GM12878 (cell line): ENCODE results near the gene FBXL16. TPM values are rescaled to one million over a fixed set of nuclear protein-coding genes. Genes with fewer than 3 reads are reported as not detected.

Experiments used
- ATAC-seq: fragments of 200-7000 bp; cut with Tn5 transposase; 3 replicates; pipeline ENCODE4 v1.9.1; 2020; ENCODE audit warnings: mild to moderate bottlenecking, moderate library complexity
- BruUV-seq: library from RNA; stranded (reverse); fragments of 400-500 nt; replicated peaks from 2 replicates; lab custom pipeline; 2021; lab: Mats Ljungman, UMichigan
- CTCF ChIA-PET: fragments of 300-600 bp; sonication (Branson Sonifier 250); formaldehyde crosslinking; extraction: SDS; loops from one replicate; lab custom pipeline; 2021; ENCODE audit warnings: inconsistent platforms; lab: Yijun Ruan, JAX
- POLR2A ChIA-PET: fragments of 350-600 bp; formaldehyde crosslinking; extraction: SDS; loops from one replicate; lab custom pipeline; 2021; ENCODE audit warnings: inconsistent platforms; lab: Charles Lee
- RAD21 ChIA-PET: fragments of 300-600 bp; sonication (Branson Sonifier 250); formaldehyde crosslinking; loops from one replicate; lab custom pipeline; 2023; ENCODE audit warnings: antibody characterized with exemption; ENCODE audit not compliant: unreplicated experiment; lab: Charles Lee
- SMC1A ChIA-PET: fragments of 300-600 bp; sonication (Branson Sonifier 250); formaldehyde crosslinking; loops from one replicate; lab custom pipeline; 2023; ENCODE audit not compliant: unreplicated experiment, uncharacterized antibody; lab: Charles Lee
- DNase-seq: peaks from one replicate; pipeline ENCODE4 v3.0.0-alpha.2; 2011; ENCODE audit warnings: low read depth, low spot score
- FAIRE-seq: peaks from 3 replicates; lab custom pipeline; 2011; peaks lifted over from hg19 to GRCh38; lab: Jason Lieb, UNC
- H2AFZ ChIP-seq: 2 replicates; pipeline ENCODE4 v1.6.0; 2011; ENCODE audit warnings: low read depth, low read length, control low read depth; ENCODE audit not compliant: control insufficient read depth
- H3K27ac ChIP-seq: 2 replicates; pipeline ENCODE4 v1.5.1; 2011; ENCODE audit warnings: control low read depth; ENCODE audit not compliant: control insufficient read depth, insufficient read depth
- H3K27me3 ChIP-seq, 2 experiments: replicated peaks in 1 of 2; 2 replicates each; pipeline versions ENCODE4 v1.6.0 to v1.6.1; 2011; ENCODE audit warnings: low read length in 1 of 2; ENCODE audit not compliant: control insufficient read depth in 2 of 2, insufficient read depth in 2 of 2
- H3K36me3 ChIP-seq, 2 experiments: 2 replicates each; pipeline ENCODE4 v1.5.1; 2011; ENCODE audit warnings: low read length in 1 of 2; ENCODE audit not compliant: control insufficient read depth in 2 of 2, insufficient read depth in 2 of 2
- H3K4me1 ChIP-seq: 2 replicates; pipeline ENCODE4 v1.6.1; 2011; ENCODE audit warnings: mild to moderate bottlenecking, low read length, moderate library complexity, mixed read lengths; ENCODE audit not compliant: control insufficient read depth, insufficient read depth
- H3K4me2 ChIP-seq: 2 replicates; pipeline ENCODE4 v1.6.0; 2011; ENCODE audit warnings: control low read depth; ENCODE audit not compliant: control insufficient read depth, insufficient read depth
- H3K4me3 ChIP-seq: fragments of 200-600 bp; sonication (generic); 2 replicates; pipeline ENCODE4 v1.5.1; 2016
- H3K79me2 ChIP-seq: 2 replicates; pipeline ENCODE4 v1.6.0; 2011; ENCODE audit warnings: low read length; ENCODE audit not compliant: control insufficient read depth, insufficient read depth
- H3K9ac ChIP-seq: 2 replicates; pipeline ENCODE4 v1.8.0; 2011; ENCODE audit warnings: low read length, control low read depth, mixed read lengths; ENCODE audit not compliant: control insufficient read depth, insufficient read depth
- H3K9me3 ChIP-seq: replicated peaks from 3 replicates; pipeline ENCODE4 v1.5.1; 2011; ENCODE audit warnings: mild to moderate bottlenecking, low read length; ENCODE audit not compliant: control insufficient read depth, insufficient read depth
- H4K20me1 ChIP-seq: 2 replicates; pipeline ENCODE4 v1.6.0; 2011; ENCODE audit not compliant: control insufficient read depth, insufficient read depth
- FOXK2 ChIP-seq: fragments of 450-650 bp; IDR thresholded peaks from 2 replicates; pipeline ENCODE4 v1.6.1; 2017; ENCODE audit warnings: mild to moderate bottlenecking, moderate library complexity
- HCFC1 ChIP-seq: fragments of 150-350 bp; IDR thresholded peaks from 2 replicates; pipeline ENCODE4 v1.6.1; 2014; ENCODE audit warnings: low read length
- HDGF ChIP-seq: fragments of 450-650 bp; IDR thresholded peaks from 2 replicates; pipeline ENCODE4 v1.6.1; 2016; ENCODE audit warnings: antibody characterized with exemption
- SMC3 ChIP-seq: IDR thresholded peaks from 2 replicates; pipeline ENCODE4 v1.6.1; 2011; ENCODE audit warnings: low read length, improper control_type of control experiment, borderline replicate concordance
- WRNIP1 ChIP-seq: IDR thresholded peaks from 2 replicates; pipeline ENCODE4 v1.6.1; 2011; ENCODE audit warnings: low read depth, low read length, improper control_type of control experiment, borderline replicate concordance
- WGBS: methylation state at CpG from one replicate; pipeline ENCODE4 v1.1.6; 2016; ENCODE audit warnings: low lambda C conversion rate; ENCODE audit not compliant: insufficient replicate concordance, insufficient coverage; ENCODE audit errors: missing lambda C conversion rate; 5-methylcytosine and 5-hydroxymethylcytosine counted together
- in situ Hi-C: fragments of 300-500 bp; cut with MboI; formaldehyde crosslinking; loops from 9 replicates; pipeline ENCODE4 v1.14.3; 2018; ENCODE audit warnings: mixed read lengths
- intact Hi-C: fragments of 100-400 bp; cut with micrococcal nuclease; formaldehyde crosslinking; loops from one replicate; pipeline ENCODE4 v1.14.2; 2022; ENCODE audit not compliant: unreplicated experiment
- polyA plus RNA-seq, 11 experiments: library from polyadenylated mRNA; depleted of rRNA in 4 of 11; unstranded in 6 of 11; stranded (reverse) in 5 of 11; fragments of >200 nt; fragmentation: Nextera tagmentation in 4 of 11; fragmentation: Illumina TruSeq in 1 of 11; extraction: Ambion mirVana in 4 of 11; extraction: Trizol in 1 of 11; gene quantifications; 1 replicate in 1 of 11; 2 replicates in 10 of 11; pipeline versions ENCODE4 v1.2.1 to v1.2.3, GENCODE V29; 2011 to 2016; ENCODE audit warnings: inconsistent platforms in 2 of 11, missing spikeins in 2 of 11, low read depth in 1 of 11
- total RNA-seq, 4 experiments: library from RNA; depleted of rRNA in 3 of 4; stranded (reverse); fragments of >200 nt in 3 of 4; fragmentation: Illumina TruSeq in 1 of 4; extraction: Trizol in 1 of 4; gene quantifications; 2 replicates each; pipeline versions ENCODE4 v1.2.1 to v1.2.3, GENCODE V29; 2013 to 2021
- TF ChIP-seq, protein P1 (sequence below): IDR thresholded peaks from 2 replicates; pipeline ENCODE4 v1.6.1; 2012; ENCODE audit warnings: low read depth, low read length, improper control_type of control experiment

Gene FBXL16
- total and polyA plus RNA-seq, 10 of the 15 experiments (the other 5 are each of a cell fraction or from before 2014, with no cell fraction given) = 0.13 to 1.4 (median 0.24) TPM

DNA sequence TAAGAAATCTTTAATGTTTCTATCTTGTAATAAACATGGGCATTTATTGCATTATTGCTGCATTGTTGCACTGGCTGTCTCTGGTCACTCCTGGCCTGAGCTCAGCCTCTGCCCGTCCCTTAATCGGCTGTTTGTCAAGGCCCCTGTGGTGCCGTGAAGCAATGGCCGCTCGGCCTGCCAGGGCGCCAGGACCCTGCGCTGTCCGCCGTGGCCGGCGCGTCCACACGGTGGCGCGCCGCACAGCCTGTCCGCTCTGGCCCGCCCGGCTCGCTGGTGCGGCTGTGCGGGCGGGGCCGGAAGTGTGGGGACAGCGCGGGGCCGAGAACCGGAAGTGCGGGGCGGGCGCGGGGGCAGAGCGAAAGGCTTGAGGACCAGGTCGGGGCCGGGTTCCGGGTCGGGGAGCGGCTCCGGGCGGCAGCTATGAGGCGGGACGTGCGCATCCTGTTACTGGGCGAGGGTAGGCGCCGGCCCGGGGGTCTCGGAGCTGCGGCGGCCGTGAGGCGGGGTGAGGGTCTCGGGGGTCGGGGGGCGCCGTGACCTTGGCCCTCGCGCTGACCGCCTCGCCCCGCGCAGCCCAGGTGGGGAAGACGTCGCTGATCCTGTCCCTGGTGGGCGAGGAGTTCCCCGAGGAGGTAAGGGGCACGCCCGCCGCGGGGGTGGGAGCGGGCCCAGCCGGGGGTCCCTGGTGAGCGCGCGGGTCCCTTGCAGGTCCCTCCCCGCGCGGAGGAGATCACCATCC lies 37.7 kb downstream of the FBXL16 start, which contains the start of gene RHOT2 (continued):
- peak; percentile 34 for TF ChIP-seq SMC3
- peak; percentile 80 for TF ChIP-seq HCFC1
- no peak for TF ChIP-seq FOXK2
- no peak for TF ChIP-seq WRNIP1
- TF ChIP-seq, all 136 proteins: peak for 55

DNA sequence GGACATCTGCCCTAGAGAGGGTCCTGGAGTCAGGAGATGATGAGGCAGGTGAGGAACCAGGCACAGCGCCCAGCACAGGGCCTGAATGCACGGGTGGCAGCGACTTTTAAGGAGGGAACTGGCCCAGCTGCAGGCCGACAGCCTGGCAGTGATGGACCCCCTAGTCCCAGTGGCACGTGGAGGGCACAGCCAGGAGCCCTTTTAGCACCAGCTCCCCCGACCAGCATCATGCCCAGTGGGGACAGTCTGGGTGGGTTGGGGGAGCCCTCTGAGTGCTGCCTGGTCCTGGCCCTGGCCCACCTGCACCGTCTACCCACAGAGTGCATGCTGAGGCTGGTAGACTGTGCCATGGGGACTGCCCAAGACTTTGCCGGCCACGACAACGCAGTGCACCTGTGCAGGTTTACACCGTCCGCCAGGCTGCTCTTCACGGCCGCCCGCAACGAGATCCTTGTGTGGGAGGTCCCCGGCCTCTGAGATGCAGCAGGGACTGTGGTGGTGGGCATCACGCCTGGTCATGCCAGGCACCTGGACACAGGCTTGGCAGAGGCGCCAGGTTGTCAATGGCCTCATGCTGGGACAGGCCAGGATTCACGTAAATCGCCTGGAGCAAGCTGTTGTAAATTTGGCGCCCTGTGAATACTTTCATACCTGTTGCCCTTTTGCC lies 38.4 kb downstream of the FBXL16 start:
- 0 out of 2 replicates have a peak, but pooled peaks have one; percentile 71 for TF ChIP-seq HDGF
- TF ChIP-seq, protein P1, sequence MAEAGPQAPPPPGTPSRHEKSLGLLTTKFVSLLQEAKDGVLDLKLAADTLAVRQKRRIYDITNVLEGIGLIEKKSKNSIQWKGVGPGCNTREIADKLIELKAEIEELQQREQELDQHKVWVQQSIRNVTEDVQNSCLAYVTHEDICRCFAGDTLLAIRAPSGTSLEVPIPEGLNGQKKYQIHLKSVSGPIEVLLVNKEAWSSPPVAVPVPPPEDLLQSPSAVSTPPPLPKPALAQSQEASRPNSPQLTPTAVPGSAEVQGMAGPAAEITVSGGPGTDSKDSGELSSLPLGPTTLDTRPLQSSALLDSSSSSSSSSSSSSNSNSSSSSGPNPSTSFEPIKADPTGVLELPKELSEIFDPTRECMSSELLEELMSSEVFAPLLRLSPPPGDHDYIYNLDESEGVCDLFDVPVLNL = no peak
- ChIA-PET CTCF (interaction anchor here (1.5 to 1.8 kb wide), 4 partner anchors 11 to 31 kb away, joined by 4 to 11 read pairs (median 4); partner anchors contain the start of genes METTL26, STUB1 and WDR90), POLR2A (interaction anchor here (0.7 kb wide), 2 partner anchors 13 to 1802 kb away, joined by 3 to 4 read pairs; partner anchors contain the start of gene STUB1), SMC1A (no interaction called here), RAD21 (interaction anchor here (1.3 kb wide), 1 partner anchor 23 kb away, joined by 3 read pairs; the partner anchor contains the start of gene WDR24)
- 68% methylated on average over 22 of the region's 22 CpGs for WGBS
- H3K4me2 ChIP-seq = no peak overlapping the region
- H3K36me3 ChIP-seq = peaks cover 0 to 15% of the 10 kb centered on the region in 2 experiments; a peak in 3 of 4 replicates
- H3K9ac ChIP-seq = peak overlapping the region; percentile 34; the same call in 1 of the 2 replicates
- no TSS peak for BruUV-seq
- H3K79me2 ChIP-seq = peaks cover 16% of the 10 kb centered on the region
- no peaks in the 10 kb centered on the region; the same call in 1 of the 2 replicates for H4K20me1 ChIP-seq
- H3K4me3 ChIP-seq = no peak overlapping the region
- ATAC-seq (no peak), FAIRE-seq (no peak), DNase-seq (no peak)
- no peak overlapping the region for H3K27ac ChIP-seq
- intact Hi-C loops = loop anchor here (10.0 kb wide), 1 partner anchor 272 kb away; the partner anchor contains the start of gene NME4
- H3K4me1 ChIP-seq = peaks cover 2% of the 10 kb centered on the region; the same call in 1 of the 2 replicates
- in situ Hi-C loops = loop anchor here (10.0 kb wide), 1 partner anchor 272 kb away; the partner anchor contains the start of gene NME4
- no peaks in the 10 kb centered on the region for H3K27me3 ChIP-seq
- no peaks in the 10 kb centered on the region for H3K9me3 ChIP-seq
- H2AFZ ChIP-seq = peak overlapping the region; percentile 84
